ENCODE measurements around the gene BLACAT1. TPM values are rescaled to one million over a fixed set of nuclear protein-coding genes. Genes with fewer than 3 reads are reported as not detected.

BLACAT1 gene
- total RNA-seq, 2 donors from 2014 or later = 0.20 to 0.37 TPM

- intact Hi-C loops (cut with DNase I) = no loop called here
- Histone ChIP-seq H3K27ac (no peak overlapping the region), H3K4me1 (peaks cover 11% of the 10 kb centered on the region), H3K4me3 (no peak overlapping the region), H3K9me3 (no peaks in the 10 kb centered on the region), H3K9ac (ENCODE audit: low read depth in 2 of 2, low read length in 2 of 2) (no peak overlapping the region), H3K27me3 (peaks cover 46% of the 10 kb centered on the region), H3K36me3 (no peaks in the 10 kb centered on the region)
- DNase-seq = no peak
- TF ChIP-seq CTCF (IDR thresholded peaks at IDR 0.05) = no peak
These were observed 2.9 kb downstream of the BLACAT1 start for GRCh38 chr1:205452933-205453332.

GRCh38 chr1:205452364-205452763 is 3.5 kb downstream of the BLACAT1 start:
- H3K9me3 ChIP-seq = no peaks in the 10 kb centered on the region
- H3K9ac ChIP-seq (ENCODE audit: low read depth in 2 of 2, low read length in 2 of 2) = no peak overlapping the region
- no peak overlapping the region for H3K27ac ChIP-seq
- intact Hi-C loops (cut with DNase I) = no loop called here
- peaks cover 40% of the 10 kb centered on the region for H3K27me3 ChIP-seq
- no peak for TF ChIP-seq CTCF (IDR thresholded peaks at IDR 0.05)
- no peaks in the 10 kb centered on the region for H3K36me3 ChIP-seq
- DNase-seq = no peak
- H3K4me3 ChIP-seq = no peak overlapping the region
- peaks cover 11% of the 10 kb centered on the region for H3K4me1 ChIP-seq

- no peak for DNase-seq
- H3K27ac ChIP-seq = no peak overlapping the region
- H3K27me3 ChIP-seq = peaks cover 34% of the 10 kb centered on the region
- TF ChIP-seq CTCF (IDR thresholded peaks at IDR 0.05) = no peak
- no peak overlapping the region for H3K9ac ChIP-seq (ENCODE audit: low read depth in 2 of 2, low read length in 2 of 2)
- intact Hi-C loops (cut with DNase I) = no loop called here
- peaks cover 11% of the 10 kb centered on the region for H3K4me1 ChIP-seq
- no peak overlapping the region for H3K4me3 ChIP-seq
- H3K9me3 ChIP-seq = no peaks in the 10 kb centered on the region
- H3K36me3 ChIP-seq = no peaks in the 10 kb centered on the region
These were observed 4.1 kb downstream of the BLACAT1 start for GRCh38 chr1:205451759-205452164.

- Histone ChIP-seq H3K27me3 (peaks cover 28% of the 10 kb centered on the region), H3K36me3 (no peaks in the 10 kb centered on the region), H3K4me3 (no peak overlapping the region), H3K9ac (ENCODE audit: low read depth in 2 of 2, low read length in 2 of 2) (no peak overlapping the region), H3K9me3 (no peaks in the 10 kb centered on the region), H3K27ac (no peak overlapping the region), H3K4me1 (peaks cover 6% of the 10 kb centered on the region)
- no peak for TF ChIP-seq CTCF (IDR thresholded peaks at IDR 0.05)
- no peak for DNase-seq
- intact Hi-C loops (cut with DNase I) = no loop called here
These were observed 4.6 kb downstream of the BLACAT1 start for GRCh38 chr1:205451202-205451601.

GRCh38 chr1:205450448-205450847 is 5.4 kb downstream of the BLACAT1 start:
- Histone ChIP-seq H3K4me1 (no peaks in the 10 kb centered on the region), H3K36me3 (no peaks in the 10 kb centered on the region), H3K9ac (ENCODE audit: low read depth in 2 of 2, low read length in 2 of 2) (no peak overlapping the region), H3K27ac (no peak overlapping the region), H3K4me3 (no peak overlapping the region), H3K9me3 (no peaks in the 10 kb centered on the region), H3K27me3 (peaks cover 21% of the 10 kb centered on the region)
- TF ChIP-seq CTCF (IDR thresholded peaks at IDR 0.05) = no peak
- intact Hi-C loops (cut with DNase I) = no loop called here
- DNase-seq = no peak
